GM23248 (cell line): ENCODE results near the gene IGFL3.

ENCODE experiments used
- EZH2 ChIP-seq: fragments of 200-600 bp; sonication (generic); IDR thresholded peaks from 2 replicates; pipeline ENCODE4 v1.6.1; 2018; ENCODE audit warnings: antibody characterized with exemption, mild to moderate bottlenecking; ENCODE audit not compliant: insufficient read depth, poor library complexity, severe bottlenecking
- EZH2phosphoT487 ChIP-seq: fragments of 200-600 bp; sonication (generic); IDR thresholded peaks from 2 replicates; pipeline ENCODE4 v1.6.1; 2018; ENCODE audit warnings: antibody characterized with exemption, moderate library complexity, mild to moderate bottlenecking, low read depth; ENCODE audit not compliant: insufficient read depth

DNA sequence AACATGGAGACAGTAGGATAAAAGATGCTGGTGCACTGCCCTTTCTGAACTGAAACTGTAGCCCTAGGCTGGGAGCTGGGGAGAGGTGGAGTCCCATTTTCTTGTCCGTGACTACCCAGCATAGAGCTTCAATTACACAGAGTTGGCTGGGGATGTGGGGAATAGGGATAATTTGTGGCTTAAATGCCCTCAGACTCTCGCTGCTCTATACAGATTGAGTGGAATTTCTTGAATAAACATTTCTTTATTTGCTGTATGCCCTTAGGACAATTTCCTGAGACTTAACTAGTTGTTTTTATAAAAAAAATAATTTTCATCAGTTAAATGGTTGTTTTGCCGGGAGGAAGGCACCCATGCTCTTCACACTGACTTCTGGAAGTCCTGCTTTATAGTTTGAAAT is 30.7 kb upstream of the IGFL3 start:
- TF ChIP-seq EZH2phosphoT487, result no peak
- no peak for TF ChIP-seq EZH2
